Gastroesophageal sphincter (tissue), 3 donors: ENCODE results near the gene OR2L3.

Source experiments
- CTCF ChIP-seq, 4 experiments: fragments of 200-600 bp in 2 of 4; fragments of 450-650 bp in 2 of 4; sonication (generic) in 1 of 4; IDR thresholded peaks; one replicate each; pipeline ENCODE4 v1.5.1; 2017 to 2019; ENCODE audit warnings: antibody characterized with exemption in 4 of 4, mild to moderate bottlenecking in 2 of 4, moderate library complexity in 2 of 4
- EP300 ChIP-seq: sonication (generic); formaldehyde crosslinking; IDR thresholded peaks from one replicate; pipeline ENCODE4 v1.6.1; 2017; ENCODE audit warnings: antibody characterized with exemption, mild to moderate bottlenecking
- POLR2A ChIP-seq, 2 donors: fragments of 450-650 bp; IDR thresholded peaks; one replicate each; pipeline ENCODE4 v1.6.1; 2017; ENCODE audit warnings: antibody characterized with exemption in 2 of 2, mild to moderate bottlenecking in 2 of 2, moderate library complexity in 1 of 2

GRCh38 chr1:248065071-248065470, 18.4 kb downstream of the OR2L3 start:
- TF ChIP-seq CTCF (IDR thresholded peaks at IDR 0.05) (no peak), EP300 (no peak), POLR2A (IDR thresholded peaks at IDR 0.05) (no peak)
